GM21367 (cell line): ENCODE results near the gene NKAIN2.

ENCODE experiments used
- ATAC-seq: cut with Tn5 transposase; IDR thresholded peaks from one replicate; pipeline ENCODE4 v1.9.1; 2021; ENCODE audit not compliant: unreplicated experiment

NKAIN2 gene

DNA sequence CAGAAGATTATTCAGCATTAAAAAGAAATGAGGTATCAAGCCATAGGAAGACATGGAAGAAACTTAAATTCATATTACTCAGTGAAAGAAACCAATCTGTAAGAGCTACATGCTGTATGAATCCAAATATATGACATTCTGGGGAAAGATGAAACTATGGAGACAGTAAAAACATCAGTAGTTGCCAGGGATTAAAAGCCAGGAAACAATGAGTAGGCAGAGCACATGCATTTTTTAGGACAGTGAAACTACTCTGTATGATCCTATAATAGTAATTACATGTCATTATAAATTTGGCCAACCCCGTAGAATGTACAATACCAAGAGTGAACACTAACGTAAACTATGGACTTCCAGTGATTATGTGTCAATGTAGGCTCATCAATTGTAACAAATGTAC, 1065.8 kb downstream of the NKAIN2 start:
- ATAC-seq, result no peak

DNA sequence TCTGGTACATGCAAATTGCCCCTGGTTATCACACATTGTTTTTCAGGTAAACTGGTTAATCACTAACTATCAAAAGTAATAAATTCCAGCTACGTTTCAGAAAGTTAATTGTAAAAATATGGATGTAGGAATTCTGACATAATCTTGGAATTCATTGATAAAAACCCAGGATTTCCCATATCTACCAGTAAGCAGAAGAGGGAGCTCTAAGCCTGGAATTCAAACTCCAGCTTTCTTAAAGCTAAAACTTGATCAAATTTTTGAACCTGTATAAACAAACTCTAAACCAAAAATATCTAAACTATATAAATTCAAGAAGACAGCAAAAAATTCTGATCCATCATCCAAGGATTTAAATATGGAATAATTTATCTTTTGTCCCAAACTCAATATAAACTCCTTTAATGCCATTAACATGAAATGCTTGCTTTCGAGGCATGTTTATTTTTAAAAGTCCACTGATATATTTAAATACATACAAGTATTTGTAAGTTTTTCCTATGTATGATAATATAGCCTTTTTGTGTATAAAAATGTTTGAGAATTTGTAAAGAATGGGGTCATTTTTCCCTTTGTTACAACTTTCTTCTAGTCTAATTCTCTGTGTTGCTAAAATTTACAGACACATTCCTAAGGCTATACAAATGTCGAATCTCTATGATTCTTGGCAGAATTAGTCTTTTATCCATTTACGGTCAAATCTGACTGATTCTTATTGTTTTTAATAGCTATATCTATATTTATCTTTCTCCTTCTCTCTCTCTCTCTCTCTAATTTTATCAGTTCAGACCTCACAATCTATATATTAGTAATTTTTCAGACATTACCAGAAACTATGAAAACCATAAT, 1067.2 kb downstream of the NKAIN2 start:
- ATAC-seq, result no peak

DNA sequence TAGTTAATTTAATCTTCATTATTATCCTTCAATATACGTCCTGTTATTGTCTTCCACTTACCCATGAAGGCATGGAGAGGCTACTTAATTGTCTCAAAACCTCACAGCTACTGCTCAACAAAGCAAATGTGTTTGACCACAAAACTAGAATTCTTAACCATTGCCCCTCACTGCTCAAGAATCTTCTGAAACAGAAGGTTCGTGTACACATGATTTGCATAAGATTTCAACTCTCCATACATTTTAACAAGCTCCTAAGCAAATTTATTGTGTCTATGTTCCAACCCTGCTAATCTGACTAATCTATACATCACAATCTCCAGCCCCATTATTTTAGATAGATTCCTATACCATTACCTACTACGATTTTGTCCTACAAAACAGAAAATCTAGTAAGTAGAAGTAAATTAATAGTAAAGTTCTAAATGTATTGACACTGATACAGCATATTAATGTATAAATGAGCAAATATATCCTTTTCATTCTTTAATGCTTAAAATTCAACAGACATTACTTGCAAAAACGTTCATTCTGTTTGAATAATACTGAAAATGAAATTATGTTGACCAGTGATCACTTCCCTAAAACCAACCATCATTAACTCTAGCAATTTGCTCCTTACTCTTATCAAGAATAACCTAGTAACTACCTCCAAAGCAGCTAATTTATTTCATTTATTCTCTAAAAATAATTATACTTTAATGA, 1068.8 kb downstream of the NKAIN2 start:
- no peak for ATAC-seq

DNA sequence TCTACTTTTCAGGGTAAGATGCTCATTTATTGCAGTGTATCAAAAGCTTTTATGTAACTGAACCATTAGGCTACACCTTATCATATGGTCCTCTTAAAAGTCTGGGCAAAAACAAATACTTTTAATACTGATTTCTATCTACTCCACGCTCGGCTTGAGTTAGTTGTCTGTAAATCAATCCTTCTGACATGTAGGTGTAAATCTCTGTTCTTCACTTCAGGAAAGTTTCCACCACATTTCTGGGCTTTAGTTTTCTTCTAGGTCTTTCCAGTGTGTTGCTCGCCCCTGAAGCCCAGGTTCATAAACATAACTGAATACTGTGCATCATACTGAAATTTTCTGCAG, 1069.4 kb downstream of the NKAIN2 start:
- no peak for ATAC-seq
